GM23248 (cell line): ENCODE data around the gene PKN3. TPM values are rescaled to one million over a fixed set of nuclear protein-coding genes. Genes with fewer than 3 reads are reported as not detected.
"Not testable (repeated sequence)": the region's sequence is repeated elsewhere in the genome, so short reads cannot be mapped to it uniquely, and the experiment has no call there.

ENCODE experiments used
- DNase-seq: peaks from one replicate; pipeline ENCODE4 v3.0.0-alpha.2; 2015
- H2AFZ ChIP-seq: fragments of 200-600 bp; sonication (generic); 2 replicates; pipeline ENCODE4 v1.6.1; 2016; ENCODE audit warnings: antibody characterized with exemption
- H3F3A ChIP-seq: fragments of 200-600 bp; sonication (generic); 2 replicates; pipeline ENCODE4 v1.6.1; 2016; ENCODE audit warnings: mild to moderate bottlenecking, antibody characterized with exemption, mixed run types; ENCODE audit not compliant: insufficient read depth
- H3K27ac ChIP-seq: fragments of 200-600 bp; sonication (generic); 2 replicates; pipeline ENCODE4 v1.5.1; 2016; ENCODE audit warnings: mild to moderate bottlenecking
- H3K27me3 ChIP-seq: fragments of 200-600 bp; sonication (generic); replicated peaks from 2 replicates; pipeline ENCODE4 v1.6.1; 2016; ENCODE audit warnings: mild to moderate bottlenecking; ENCODE audit not compliant: insufficient read depth
- H3K36me3 ChIP-seq: fragments of 200-600 bp; sonication (generic); 2 replicates; pipeline ENCODE4 v1.6.1; 2016; ENCODE audit warnings: low read depth, mild to moderate bottlenecking
- H3K4me1 ChIP-seq: fragments of 200-600 bp; sonication (generic); 2 replicates; pipeline ENCODE4 v1.6.1; 2016; ENCODE audit warnings: mild to moderate bottlenecking; ENCODE audit not compliant: insufficient read depth
- H3K4me2 ChIP-seq: fragments of 200-600 bp; sonication (generic); one replicate; pipeline ENCODE4 v1.6.1; 2016; ENCODE audit warnings: mild to moderate bottlenecking; ENCODE audit not compliant: unreplicated experiment
- H3K4me3 ChIP-seq: fragments of 200-600 bp; sonication (generic); 2 replicates; pipeline ENCODE4 v1.5.1; 2016; ENCODE audit warnings: mild to moderate bottlenecking
- H3K79me2 ChIP-seq: fragments of 200-600 bp; sonication (generic); 2 replicates; pipeline ENCODE4 v1.6.1; 2016; ENCODE audit warnings: mild to moderate bottlenecking; ENCODE audit not compliant: insufficient read depth
- H3K9ac ChIP-seq: fragments of 200-600 bp; sonication (generic); 2 replicates; pipeline ENCODE4 v1.6.1; 2016; ENCODE audit warnings: mild to moderate bottlenecking
- H3K9me2 ChIP-seq: fragments of 200-600 bp; sonication (generic); 2 replicates; pipeline ENCODE4 v1.6.1; 2016; ENCODE audit warnings: mixed run types, mild to moderate bottlenecking, moderate library complexity; ENCODE audit not compliant: insufficient read depth
- H3K9me3 ChIP-seq: fragments of 200-600 bp; sonication (generic); one replicate; pipeline ENCODE4 v1.6.1; 2017; ENCODE audit warnings: low read depth
- H4K20me1 ChIP-seq: fragments of 200-600 bp; sonication (generic); 2 replicates; pipeline ENCODE4 v1.6.0; 2016; ENCODE audit not compliant: insufficient read depth
- EZH2 ChIP-seq: fragments of 200-600 bp; sonication (generic); IDR thresholded peaks from 2 replicates; pipeline ENCODE4 v1.6.1; 2018; ENCODE audit warnings: antibody characterized with exemption, mild to moderate bottlenecking; ENCODE audit not compliant: insufficient read depth, poor library complexity, severe bottlenecking
- EZH2phosphoT487 ChIP-seq: fragments of 200-600 bp; sonication (generic); IDR thresholded peaks from 2 replicates; pipeline ENCODE4 v1.6.1; 2018; ENCODE audit warnings: antibody characterized with exemption, moderate library complexity, mild to moderate bottlenecking, low read depth; ENCODE audit not compliant: insufficient read depth
- WGBS, 2 experiments: methylation state at CpG; one replicate each; pipeline ENCODE4 v1.1.6; 2015 to 2017; ENCODE audit warnings: low lambda C conversion rate in 2 of 2, low coverage in 1 of 2; ENCODE audit errors: missing lambda C conversion rate in 2 of 2; 5-methylcytosine and 5-hydroxymethylcytosine counted together
- in situ Hi-C: fragments of 300-500 bp; cut with MboI; formaldehyde crosslinking; loops from 2 replicates; pipeline ENCODE4 v1.15.0; 2020
- polyA plus RNA-seq: library from polyadenylated mRNA; unstranded; fragments of >200 nt; fragmentation: Nextera tagmentation; extraction: Ambion mirVana; gene quantifications from 2 replicates; pipeline ENCODE4 v1.2.1, GENCODE V29; 2016
- total RNA-seq: library from RNA; depleted of rRNA; stranded (reverse); fragments of >200 nt; shearing (Covaris generic); gene quantifications from 2 replicates; pipeline ENCODE4 v1.2.3, GENCODE V29; 2014

The PKN3 gene
- total and polyA plus RNA-seq, 2 experiments from 2014 or later = 0.95 to 2.1 TPM

- H3K9me2 ChIP-seq = no peaks in the 10 kb centered on the region
- peaks cover 16% of the 10 kb centered on the region for H4K20me1 ChIP-seq
- no peaks in the 10 kb centered on the region for H3K9me3 ChIP-seq
- H3K4me1 ChIP-seq = peaks cover 17% of the 10 kb centered on the region
- peaks cover 26% of the 10 kb centered on the region for H3F3A ChIP-seq
- peak overlapping the region; percentile 94 for H3K4me3 ChIP-seq
- peaks cover 74% of the 10 kb centered on the region for H3K79me2 ChIP-seq
- H3K9ac ChIP-seq = peak overlapping the region; percentile 86
- H3K27ac ChIP-seq = peak overlapping the region; percentile 29
- H3K4me2 ChIP-seq = peak overlapping the region; percentile 96
- TF ChIP-seq EZH2 = no peak
- TF ChIP-seq EZH2phosphoT487 = no peak
- H2AFZ ChIP-seq = no peak overlapping the region
- no peaks in the 10 kb centered on the region for H3K27me3 ChIP-seq
- in situ Hi-C loops = no loop called here
- WGBS, 2 experiments = 1% methylated on average over 38 to 68 of the region's 83 CpGs
- DNase-seq = peak; percentile 74
- H3K36me3 ChIP-seq = peaks cover 36% of the 10 kb centered on the region
These were observed 12.3 kb upstream of the PKN3 start for GRCh38 chr9:128689820-128690683.

- H3K79me2 ChIP-seq = peaks cover 68% of the 10 kb centered on the region
These were observed 11.6 kb upstream of the PKN3 start for GRCh38 chr9:128690684-128691034.

GRCh38 chr9:128693738-128694137 lies 8.6 kb upstream of the PKN3 start:
- not testable (repeated sequence) for H3K9me2 ChIP-seq
- H4K20me1 ChIP-seq = peaks cover 16% of the 10 kb centered on the region

More at GRCh38 chr9:128690684-128691034, 11.6 kb upstream of the PKN3 start:
- Histone ChIP-seq H3K36me3 (peaks cover 40% of the 10 kb centered on the region), H3K9me3 (no peaks in the 10 kb centered on the region), H3K4me1 (peaks cover 15% of the 10 kb centered on the region), H3K27ac (peak overlapping the region; percentile 29), H3K4me2 (peak overlapping the region; percentile 96), H3F3A (peaks cover 26% of the 10 kb centered on the region), H3K27me3 (no peaks in the 10 kb centered on the region), H3K4me3 (peak overlapping the region; percentile 94), H2AFZ (no peak overlapping the region), H4K20me1 (peaks cover 16% of the 10 kb centered on the region), H3K9me2 (no peaks in the 10 kb centered on the region), H3K9ac (peak overlapping the region; percentile 86)
- TF ChIP-seq EZH2phosphoT487 = no peak
- no peak for TF ChIP-seq EZH2
- in situ Hi-C loops = no loop called here
- 25 to 30% methylated on average over 5 of the region's 5 CpGs for WGBS, 2 experiments
- DNase-seq = no peak

GRCh38 chr9:128694344-128694743 lies 8.0 kb upstream of the PKN3 start:
- Histone ChIP-seq H3K4me2 (no peak overlapping the region), H3K36me3 (peaks cover 57% of the 10 kb centered on the region), H3K9me3 (no peaks in the 10 kb centered on the region), H2AFZ (no peak overlapping the region), H3K27ac (no peak overlapping the region), H3F3A (peaks cover 44% of the 10 kb centered on the region), H3K79me2 (peaks cover 47% of the 10 kb centered on the region), H3K9ac (no peak overlapping the region), H3K9me2 (no peaks in the 10 kb centered on the region), H3K4me1 (peaks cover 17% of the 10 kb centered on the region), H3K27me3 (no peaks in the 10 kb centered on the region), H3K4me3 (no peak overlapping the region), H4K20me1 (peaks cover 16% of the 10 kb centered on the region)
- in situ Hi-C loops = no loop called here
- DNase-seq = no peak
- 85 to 88% methylated on average over 6 of the region's 6 CpGs for WGBS, 2 experiments
- TF ChIP-seq EZH2 (no peak), EZH2phosphoT487 (no peak)

More at GRCh38 chr9:128693738-128694137, 8.6 kb upstream of the PKN3 start:
- peaks cover 17% of the 10 kb centered on the region for H3K4me1 ChIP-seq
- DNase-seq, H3K27ac ChIP-seq, H2AFZ ChIP-seq, in situ Hi-C loops, H3K9ac ChIP-seq, H3K4me2 ChIP-seq, H3K9me3 ChIP-seq, H3K27me3 ChIP-seq, H3K4me3 ChIP-seq: not testable (repeated sequence)
- WGBS, 2 experiments = 97 to 98% methylated on average over 3 of the region's 3 CpGs
- peaks cover 44% of the 10 kb centered on the region for H3F3A ChIP-seq
- peaks cover 57% of the 10 kb centered on the region for H3K36me3 ChIP-seq
- peaks cover 47% of the 10 kb centered on the region for H3K79me2 ChIP-seq
